ENCODE data around the gene HOTAIR. TPM values are rescaled to one million over a fixed set of nuclear protein-coding genes. Genes with fewer than 3 reads are reported as not detected.

Gene HOTAIR
- total RNA-seq, 2 experiments from 2014 or later = not detected

GRCh38 chr12:53959314-53959713 lies 15.4 kb downstream of the HOTAIR start:
- CTCF ChIA-PET = interaction anchor here (1.0 to 2.0 kb wide), 7 partner anchors 10 to 213 kb away, joined by 3 to 7 read pairs (median 5); partner anchors contain the start of genes HOXC10 and HOXC5
- Mint-ChIP-seq H3K9me3 (ENCODE audit: low read depth) (no peaks in the 10 kb centered on the region), H3K27ac (no peak overlapping the region)

GRCh38 chr12:53958128-53958527 lies 16.6 kb downstream of the HOTAIR start:
- ATAC-seq (no peak), DNase-seq (no peak)
- H3K36me3 Mint-ChIP-seq = no peaks in the 10 kb centered on the region
- no peak overlapping the region for H3K4me3 Mint-ChIP-seq
- no peaks in the 10 kb centered on the region for H3K9me3 Mint-ChIP-seq (ENCODE audit: low read depth)
- peaks cover 95% of the 10 kb centered on the region for H3K27me3 Mint-ChIP-seq
- no peak overlapping the region for H3K27ac Mint-ChIP-seq
- CTCF ChIA-PET = interaction anchor here (1.1 to 2.0 kb wide), 2 partner anchors 27 to 212 kb away, joined by 4 to 7 read pairs; partner anchors contain the start of gene HOXC10
- peaks cover 6% of the 10 kb centered on the region for H3K4me1 Mint-ChIP-seq

More at GRCh38 chr12:53959314-53959713, 15.4 kb downstream of the HOTAIR start:
- H3K36me3 Mint-ChIP-seq = no peaks in the 10 kb centered on the region
- ATAC-seq = no peak
- peaks cover 10% of the 10 kb centered on the region for H3K4me1 Mint-ChIP-seq
- peaks cover 94% of the 10 kb centered on the region for H3K27me3 Mint-ChIP-seq
- no peak for DNase-seq
- no peak overlapping the region for H3K4me3 Mint-ChIP-seq

GRCh38 chr12:53956914-53957536 lies 17.7 kb downstream of the HOTAIR start:
- Mint-ChIP-seq H3K9me3 (ENCODE audit: low read depth) (no peaks in the 10 kb centered on the region), H3K27ac (no peak overlapping the region), H3K27me3 (peaks cover 96% of the 10 kb centered on the region), H3K4me3 (no peak overlapping the region), H3K36me3 (no peaks in the 10 kb centered on the region), H3K4me1 (peaks cover 6% of the 10 kb centered on the region)
- CTCF ChIA-PET = no interaction called here
- DNase-seq (no peak), ATAC-seq (no peak)

GRCh38 chr12:53956251-53956887 lies 18.4 kb downstream of the HOTAIR start:
- no peak for ATAC-seq

GRCh38 chr12:53955776-53956250 lies 18.9 kb downstream of the HOTAIR start:
- Mint-ChIP-seq H3K4me1 (peaks cover 6% of the 10 kb centered on the region), H3K27ac (peak overlapping the region; percentile 61), H3K36me3 (no peaks in the 10 kb centered on the region), H3K27me3 (peaks cover 94% of the 10 kb centered on the region), H3K9me3 (ENCODE audit: low read depth) (no peaks in the 10 kb centered on the region), H3K4me3 (no peak overlapping the region)
- CTCF ChIA-PET = interaction anchor here (1.3 kb wide), 1 partner anchor 13 kb away, joined by 3 read pairs; no protein-coding TSS in a partner anchor
- DNase-seq = no peak
- ATAC-seq = no peak

More at GRCh38 chr12:53956251-53956887, 18.4 kb downstream of the HOTAIR start:
- H3K9me3 Mint-ChIP-seq (ENCODE audit: low read depth) = no peaks in the 10 kb centered on the region
- no peak for DNase-seq
- CTCF ChIA-PET = interaction anchor here (1.3 kb wide), 1 partner anchor 14 kb away, joined by 3 read pairs; no protein-coding TSS in a partner anchor
- H3K27ac Mint-ChIP-seq = peak overlapping the region; percentile 61
- no peaks in the 10 kb centered on the region for H3K36me3 Mint-ChIP-seq
- H3K27me3 Mint-ChIP-seq = peaks cover 96% of the 10 kb centered on the region
- peaks cover 6% of the 10 kb centered on the region for H3K4me1 Mint-ChIP-seq
- no peak overlapping the region for H3K4me3 Mint-ChIP-seq

GRCh38 chr12:53955036-53955775 lies 19.5 kb downstream of the HOTAIR start:
- Mint-ChIP-seq H3K36me3 (no peaks in the 10 kb centered on the region), H3K27ac (no peak overlapping the region), H3K27me3 (peaks cover 94% of the 10 kb centered on the region), H3K9me3 (ENCODE audit: low read depth) (no peaks in the 10 kb centered on the region), H3K4me3 (no peak overlapping the region), H3K4me1 (peaks cover 3% of the 10 kb centered on the region)
- ATAC-seq (no peak), DNase-seq (no peak)
- CTCF ChIA-PET = interaction anchor here (0.7 to 1.3 kb wide), 2 partner anchors 13 to 20 kb away, joined by 3 read pairs; no protein-coding TSS in a partner anchor

GRCh38 chr12:53954694-53955035 lies 20.1 kb downstream of the HOTAIR start, which contains the start of gene HOXC12:
Gene HOXC12 (plus strand): TSS chr12:53954903. CDS start chr12:53954930, 27 bp downstream.
- Mint-ChIP-seq H3K27me3 (peaks cover 94% of the 10 kb centered on the region), H3K27ac (peak within 1 kb of the TSS; percentile 61)

GRCh38 chr12:53953831-53954693 lies 20.7 kb downstream of the HOTAIR start:
- DNase-seq (no peak), ATAC-seq (no peak)
- H3K4me1 Mint-ChIP-seq = peaks cover 2% of the 10 kb centered on the region
- H3K36me3 Mint-ChIP-seq = no peaks in the 10 kb centered on the region
- CTCF ChIA-PET = interaction anchor here (0.7 to 1.8 kb wide), 3 partner anchors 16 to 247 kb away, joined by 3 to 5 read pairs (median 4); partner anchors contain the start of gene HOXC13
- peaks cover 94% of the 10 kb centered on the region for H3K27me3 Mint-ChIP-seq
- no peaks in the 10 kb centered on the region for H3K9me3 Mint-ChIP-seq (ENCODE audit: low read depth)
- H3K4me3 Mint-ChIP-seq = no peak overlapping the region
- H3K27ac Mint-ChIP-seq = no peak overlapping the region

More at GRCh38 chr12:53954694-53955035, 20.1 kb downstream of the HOTAIR start, which contains the start of gene HOXC12:
- Mint-ChIP-seq H3K4me3 (no peak within 1 kb of the TSS), H3K9me3 (ENCODE audit: low read depth) (no peaks in the 10 kb centered on the region), H3K4me1 (peaks cover 2% of the 10 kb centered on the region), H3K36me3 (no peaks in the 10 kb centered on the region)
- DNase-seq (no peak), ATAC-seq (no peak)
- CTCF ChIA-PET = interaction anchor here (0.7 kb wide), 1 partner anchor 21 kb away, joined by 3 read pairs; no protein-coding TSS in a partner anchor

GRCh38 chr12:53952871-53953734 lies 21.7 kb downstream of the HOTAIR start:
- H3K36me3 Mint-ChIP-seq = no peaks in the 10 kb centered on the region
- DNase-seq (no peak), ATAC-seq (no peak)
- H3K4me3 Mint-ChIP-seq = no peak overlapping the region
- no peaks in the 10 kb centered on the region for H3K9me3 Mint-ChIP-seq (ENCODE audit: low read depth)
- CTCF ChIA-PET = interaction anchor here (0.7 to 1.8 kb wide), 7 partner anchors 8 to 248 kb away, joined by 3 to 5 read pairs (median 3); partner anchors contain the start of genes HOXC13 and HOXC5
- H3K27ac Mint-ChIP-seq = peak overlapping the region; percentile 61
- peaks cover 96% of the 10 kb centered on the region for H3K27me3 Mint-ChIP-seq
- peaks cover 2% of the 10 kb centered on the region for H3K4me1 Mint-ChIP-seq

GRCh38 chr12:53952335-53952694 lies 22.4 kb downstream of the HOTAIR start:
- Mint-ChIP-seq H3K27me3 (peaks cover 96% of the 10 kb centered on the region), H3K27ac (peak overlapping the region; percentile 59), H3K36me3 (no peaks in the 10 kb centered on the region), H3K9me3 (ENCODE audit: low read depth) (no peaks in the 10 kb centered on the region), H3K4me1 (peaks cover 2% of the 10 kb centered on the region), H3K4me3 (no peak overlapping the region)
- no peak for DNase-seq
- ATAC-seq = no peak
- CTCF ChIA-PET = interaction anchor here (0.7 to 1.5 kb wide), 6 partner anchors 9 to 81 kb away, joined by 3 to 5 read pairs (median 3); partner anchors contain the start of genes HOXC5 and HOXC9

- peak overlapping the region; percentile 59 for H3K27ac Mint-ChIP-seq
- peaks cover under 1% of the 10 kb centered on the region for H3K4me1 Mint-ChIP-seq
- ATAC-seq = no peak
- no peak overlapping the region for H3K4me3 Mint-ChIP-seq
- no peaks in the 10 kb centered on the region for H3K36me3 Mint-ChIP-seq
- no peak for DNase-seq
- H3K27me3 Mint-ChIP-seq = peaks cover 95% of the 10 kb centered on the region
- H3K9me3 Mint-ChIP-seq (ENCODE audit: low read depth) = no peaks in the 10 kb centered on the region
- CTCF ChIA-PET = interaction anchor here (1.1 to 1.5 kb wide), 4 partner anchors 9 to 82 kb away, joined by 3 to 5 read pairs (median 3); partner anchors contain the start of genes HOXC5 and HOXC9
Measured at GRCh38 chr12:53951577-53952334, 23.0 kb downstream of the HOTAIR start.

Data from activated CD8-positive, alpha-beta memory T cell treated with anti-CD3 and anti-CD28 coated beads, Interleukin-2, amount 10 ng/mL, durations not matched to agents 7 days and 5 days (primary cell).